ENCODE data around the gene WDCP. TPM values are rescaled to one million over a fixed set of nuclear protein-coding genes. Genes with fewer than 3 reads are reported as not detected.

The WDCP gene
- total RNA-seq, 1 experiment from 2014 or later: 19.9 TPM

DNA sequence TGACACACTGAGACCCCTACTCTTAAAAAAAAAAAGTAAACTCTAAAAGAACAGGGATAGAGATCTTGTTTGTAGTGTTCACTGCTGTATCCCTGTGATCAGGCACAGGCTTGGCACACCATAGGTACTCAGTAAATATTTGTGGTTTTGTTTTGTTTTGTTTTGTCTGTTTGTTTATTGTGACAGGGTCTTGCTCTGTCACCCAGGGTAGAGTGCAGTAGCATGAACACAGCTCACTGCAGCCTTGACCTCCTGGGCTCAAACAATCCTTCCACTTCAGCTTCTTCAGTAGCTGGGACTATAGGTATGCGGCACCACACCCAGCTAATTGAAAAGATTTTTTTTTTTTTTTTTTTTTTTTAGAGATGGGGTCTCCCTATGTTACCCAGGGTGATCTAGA, 5.8 kb upstream of the WDCP start:
- CTCF ChIA-PET: no interaction called here
- Histone ChIP-seq H3K9me2 (ENCODE audit: insufficient read depth) (no peaks in the 10 kb centered on the region), H4K20me1 (ENCODE audit: insufficient read depth) (no peaks in the 10 kb centered on the region), H3K27me3 (ENCODE audit: insufficient read depth, low read length) (no peaks in the 10 kb centered on the region), H2AFZ (ENCODE audit: low read depth, low read length, poor library complexity, severe bottlenecking) (no peak overlapping the region), H3K4me1 (ENCODE audit: control insufficient read depth in 1 of 2, insufficient read depth in 2 of 2, low read length in 2 of 2) (peaks cover 3 to 16% of the 10 kb centered on the region in 2 experiments), H3K9me3 (ENCODE audit: control insufficient read depth in 1 of 2, insufficient read depth in 1 of 2, low read depth in 1 of 2, low read length in 2 of 2) (no peaks in the 10 kb centered on the region), H3K36me3 (ENCODE audit: control insufficient read depth in 1 of 2, insufficient read depth in 2 of 2, low read length in 2 of 2) (no peaks in the 10 kb centered on the region), H3K4me3 (replicated peaks in 1 of 2; ENCODE audit: low read depth in 1 of 2, low read length in 2 of 2) (no peak overlapping the region), H3K9ac (ENCODE audit: low read length) (no peak overlapping the region), H3K4me2 (ENCODE audit: low read length) (no peak overlapping the region), H3K79me2 (ENCODE audit: insufficient read depth, low read length) (no peaks in the 10 kb centered on the region), H3K27ac (ENCODE audit: low read depth, low read length) (no peak overlapping the region)
- intact Hi-C loops (cut with micrococcal nuclease): no loop called here
- no TSS peak for BruUV-seq (replicated peaks)
- ATAC-seq (no peak), DNase-seq (ENCODE audit: low read depth, low spot score) (no peak)
- TF ChIP-seq, protein P1, sequence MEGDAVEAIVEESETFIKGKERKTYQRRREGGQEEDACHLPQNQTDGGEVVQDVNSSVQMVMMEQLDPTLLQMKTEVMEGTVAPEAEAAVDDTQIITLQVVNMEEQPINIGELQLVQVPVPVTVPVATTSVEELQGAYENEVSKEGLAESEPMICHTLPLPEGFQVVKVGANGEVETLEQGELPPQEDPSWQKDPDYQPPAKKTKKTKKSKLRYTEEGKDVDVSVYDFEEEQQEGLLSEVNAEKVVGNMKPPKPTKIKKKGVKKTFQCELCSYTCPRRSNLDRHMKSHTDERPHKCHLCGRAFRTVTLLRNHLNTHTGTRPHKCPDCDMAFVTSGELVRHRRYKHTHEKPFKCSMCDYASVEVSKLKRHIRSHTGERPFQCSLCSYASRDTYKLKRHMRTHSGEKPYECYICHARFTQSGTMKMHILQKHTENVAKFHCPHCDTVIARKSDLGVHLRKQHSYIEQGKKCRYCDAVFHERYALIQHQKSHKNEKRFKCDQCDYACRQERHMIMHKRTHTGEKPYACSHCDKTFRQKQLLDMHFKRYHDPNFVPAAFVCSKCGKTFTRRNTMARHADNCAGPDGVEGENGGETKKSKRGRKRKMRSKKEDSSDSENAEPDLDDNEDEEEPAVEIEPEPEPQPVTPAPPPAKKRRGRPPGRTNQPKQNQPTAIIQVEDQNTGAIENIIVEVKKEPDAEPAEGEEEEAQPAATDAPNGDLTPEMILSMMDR (IDR thresholded peaks at IDR 0.05 in 2 of 3, conservative IDR thresholded peaks at IDR 0.05 in 1 of 3; ENCODE audit: borderline replicate concordance in 1 of 3, insufficient read depth in 1 of 3, low read depth in 2 of 3, low read length in 2 of 3): no peak
- TF ChIP-seq ELF1 (IDR thresholded peaks at IDR 0.05; ENCODE audit: borderline replicate concordance, low read depth) (no peak), ZNF274 (IDR thresholded peaks at IDR 0.05; ENCODE audit: low read depth, low read length) (no peak), ZFX (IDR thresholded peaks at IDR 0.05) (no peak), SP1 (IDR thresholded peaks at IDR 0.05; ENCODE audit: low read depth) (no peak), SRF (IDR thresholded peaks at IDR 0.05; ENCODE audit: low read depth) (no peak), POLR2A (IDR thresholded peaks at IDR 0.05; ENCODE audit: borderline replicate concordance, extremely low read depth, insufficient read depth, insufficient read length) (no peak), JUND (IDR thresholded peaks at IDR 0.05) (no peak), CBX3 (IDR thresholded peaks at IDR 0.05; ENCODE audit: low read depth) (no peak), RAD21 (IDR thresholded peaks at IDR 0.05; ENCODE audit: low read depth) (no peak), TCF7L2 (IDR thresholded peaks at IDR 0.05; ENCODE audit: borderline replicate concordance, extremely low read depth, insufficient read depth, insufficient read length) (no peak), MAX (IDR thresholded peaks at IDR 0.05) (no peak)
- TF ChIP-seq, protein P2, sequence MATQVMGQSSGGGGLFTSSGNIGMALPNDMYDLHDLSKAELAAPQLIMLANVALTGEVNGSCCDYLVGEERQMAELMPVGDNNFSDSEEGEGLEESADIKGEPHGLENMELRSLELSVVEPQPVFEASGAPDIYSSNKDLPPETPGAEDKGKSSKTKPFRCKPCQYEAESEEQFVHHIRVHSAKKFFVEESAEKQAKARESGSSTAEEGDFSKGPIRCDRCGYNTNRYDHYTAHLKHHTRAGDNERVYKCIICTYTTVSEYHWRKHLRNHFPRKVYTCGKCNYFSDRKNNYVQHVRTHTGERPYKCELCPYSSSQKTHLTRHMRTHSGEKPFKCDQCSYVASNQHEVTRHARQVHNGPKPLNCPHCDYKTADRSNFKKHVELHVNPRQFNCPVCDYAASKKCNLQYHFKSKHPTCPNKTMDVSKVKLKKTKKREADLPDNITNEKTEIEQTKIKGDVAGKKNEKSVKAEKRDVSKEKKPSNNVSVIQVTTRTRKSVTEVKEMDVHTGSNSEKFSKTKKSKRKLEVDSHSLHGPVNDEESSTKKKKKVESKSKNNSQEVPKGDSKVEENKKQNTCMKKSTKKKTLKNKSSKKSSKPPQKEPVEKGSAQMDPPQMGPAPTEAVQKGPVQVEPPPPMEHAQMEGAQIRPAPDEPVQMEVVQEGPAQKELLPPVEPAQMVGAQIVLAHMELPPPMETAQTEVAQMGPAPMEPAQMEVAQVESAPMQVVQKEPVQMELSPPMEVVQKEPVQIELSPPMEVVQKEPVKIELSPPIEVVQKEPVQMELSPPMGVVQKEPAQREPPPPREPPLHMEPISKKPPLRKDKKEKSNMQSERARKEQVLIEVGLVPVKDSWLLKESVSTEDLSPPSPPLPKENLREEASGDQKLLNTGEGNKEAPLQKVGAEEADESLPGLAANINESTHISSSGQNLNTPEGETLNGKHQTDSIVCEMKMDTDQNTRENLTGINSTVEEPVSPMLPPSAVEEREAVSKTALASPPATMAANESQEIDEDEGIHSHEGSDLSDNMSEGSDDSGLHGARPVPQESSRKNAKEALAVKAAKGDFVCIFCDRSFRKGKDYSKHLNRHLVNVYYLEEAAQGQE (IDR thresholded peaks at IDR 0.05; ENCODE audit: low read depth): no peak
- POLR2A ChIA-PET: interaction anchor here (1.0 kb wide), 1 partner anchor 24 kb away, joined by 3 read pairs; no protein-coding TSS in a partner anchor
- RAD21 ChIA-PET (ENCODE audit: low non-redundant PET in 1 of 2, low total read pairs in 2 of 2, uncharacterized antibody in 2 of 2, unreplicated experiment in 2 of 2): no interaction called here

Measured in HCT116 (cell line).